Esophagus muscularis mucosa (tissue), 4 donors: ENCODE data around the gene SPTBN2. TPM values are rescaled to one million over a fixed set of nuclear protein-coding genes. Genes with fewer than 3 reads are reported as not detected.

Source experiments
- DNase-seq: peaks from one replicate; pipeline ENCODE4 v3.0.0-alpha.2; 2017; ENCODE audit errors: extremely low spot score
- H3K27ac ChIP-seq, 4 donors: fragments of 200-600 bp; sonication (generic); replicated peaks in 1 of 4; 1 replicate in 3 of 4; 2 replicates in 1 of 4; pipeline ENCODE4 v1.5.1; 2016 to 2019; ENCODE audit warnings: mild to moderate bottlenecking in 1 of 4
- H3K27me3 ChIP-seq, 4 donors: fragments of 200-600 bp; sonication (generic); one replicate each; pipeline versions ENCODE4 v1.5.1 to v1.6.0; 2016 to 2019
- H3K36me3 ChIP-seq, 4 donors: fragments of 200-600 bp; sonication (generic); one replicate each; pipeline ENCODE4 v1.5.1; 2016 to 2019
- H3K4me1 ChIP-seq, 4 donors: fragments of 200-600 bp; sonication (generic); one replicate each; pipeline ENCODE4 v1.5.1; 2016 to 2019
- H3K4me3 ChIP-seq, 4 donors: fragments of 200-600 bp; sonication (generic); 1 replicate in 2 of 4; 2 replicates in 2 of 4; pipeline ENCODE4 v1.5.1; 2016 to 2019; ENCODE audit warnings: mild to moderate bottlenecking in 4 of 4, moderate library complexity in 1 of 4
- H3K9me3 ChIP-seq, 4 donors: fragments of 200-600 bp; sonication (generic); 1 replicate in 3 of 4; 2 replicates in 1 of 4; pipeline ENCODE4 v1.5.1; 2016 to 2019
- EP300 ChIP-seq: sonication (generic); formaldehyde crosslinking; IDR thresholded peaks from one replicate; pipeline ENCODE4 v1.6.1; 2017; ENCODE audit warnings: antibody characterized with exemption
- POLR2A ChIP-seq: fragments of 450-650 bp; IDR thresholded peaks from one replicate; pipeline ENCODE4 v1.6.1; 2017; ENCODE audit warnings: antibody characterized with exemption, moderate library complexity, mild to moderate bottlenecking, low read depth
- POLR2AphosphoS5 ChIP-seq, 2 donors: sonication (generic); formaldehyde crosslinking; IDR thresholded peaks; one replicate each; pipeline ENCODE4 v1.6.1; 2017; ENCODE audit warnings: antibody characterized with exemption in 2 of 2
- WGBS: methylation state at CpG from one replicate; pipeline ENCODE4 v1.1.5; 2018; 5-methylcytosine and 5-hydroxymethylcytosine counted together
- intact Hi-C: fragments of 100-400 bp; cut with DNase I; formaldehyde crosslinking; loops from one replicate; pipeline ENCODE4 v1.15.1; 2023
- total RNA-seq, 4 donors: library from RNA; depleted of rRNA; stranded (reverse); fragments of >200 nt; gene quantifications; one replicate each; pipeline versions ENCODE4 v1.1.0 to v1.2.1, GENCODE V29; 2016
- TF ChIP-seq, protein P1 (sequence below), 3 experiments: fragments of 200-600 bp in 2 of 3; fragments of 450-650 bp in 1 of 3; sonication (generic) in 2 of 3; IDR thresholded peaks; one replicate each; pipeline ENCODE4 v1.5.1; 2017 to 2019; ENCODE audit warnings: antibody characterized with exemption in 3 of 3, mild to moderate bottlenecking in 2 of 3, moderate library complexity in 1 of 3

SPTBN2 gene
- total RNA-seq, 4 donors from 2014 or later: 3.3 to 12.5 (median 10.0) TPM

DNA sequence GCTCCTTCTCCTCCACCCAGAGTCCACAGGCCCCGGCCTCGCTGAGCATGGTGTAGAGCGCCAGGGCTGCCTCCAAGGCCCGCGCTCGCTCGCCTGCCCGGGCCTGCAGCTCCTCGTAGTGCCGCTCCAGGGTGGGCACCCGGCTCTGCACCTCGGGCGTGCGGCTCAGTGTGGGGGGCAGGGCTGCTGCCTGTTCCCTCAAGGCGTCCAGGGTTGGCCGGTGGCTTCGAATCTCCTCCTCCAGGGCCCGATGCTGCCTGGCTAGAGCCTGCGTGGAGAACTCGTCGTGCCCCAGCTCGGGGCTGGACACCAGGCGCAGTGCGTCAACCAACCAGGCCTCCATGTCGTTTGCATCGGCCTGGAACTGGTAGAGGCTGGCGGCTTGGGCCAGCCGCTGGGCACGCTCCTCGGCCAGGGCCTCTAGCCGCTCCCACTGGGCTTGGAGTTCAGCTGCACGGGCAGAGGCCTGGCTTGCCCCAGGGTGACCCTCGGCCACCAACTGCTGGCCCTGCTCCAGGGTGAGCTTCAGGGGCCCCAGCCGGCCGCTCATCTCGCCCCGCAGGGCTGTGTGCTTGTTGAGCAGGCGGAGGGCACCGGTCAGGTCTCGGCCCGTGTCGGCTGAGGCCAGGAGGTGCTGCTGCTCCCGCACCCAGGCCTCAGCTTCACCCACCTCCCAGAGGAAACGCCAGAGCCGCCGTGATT, 24.2 kb downstream of the SPTBN2 start:
- intact Hi-C loops: no loop called here
- DNase-seq: no peak
- no peak overlapping the region for H3K27ac ChIP-seq
- H3K4me3 ChIP-seq: no peak overlapping the region
- TF ChIP-seq, protein P1, sequence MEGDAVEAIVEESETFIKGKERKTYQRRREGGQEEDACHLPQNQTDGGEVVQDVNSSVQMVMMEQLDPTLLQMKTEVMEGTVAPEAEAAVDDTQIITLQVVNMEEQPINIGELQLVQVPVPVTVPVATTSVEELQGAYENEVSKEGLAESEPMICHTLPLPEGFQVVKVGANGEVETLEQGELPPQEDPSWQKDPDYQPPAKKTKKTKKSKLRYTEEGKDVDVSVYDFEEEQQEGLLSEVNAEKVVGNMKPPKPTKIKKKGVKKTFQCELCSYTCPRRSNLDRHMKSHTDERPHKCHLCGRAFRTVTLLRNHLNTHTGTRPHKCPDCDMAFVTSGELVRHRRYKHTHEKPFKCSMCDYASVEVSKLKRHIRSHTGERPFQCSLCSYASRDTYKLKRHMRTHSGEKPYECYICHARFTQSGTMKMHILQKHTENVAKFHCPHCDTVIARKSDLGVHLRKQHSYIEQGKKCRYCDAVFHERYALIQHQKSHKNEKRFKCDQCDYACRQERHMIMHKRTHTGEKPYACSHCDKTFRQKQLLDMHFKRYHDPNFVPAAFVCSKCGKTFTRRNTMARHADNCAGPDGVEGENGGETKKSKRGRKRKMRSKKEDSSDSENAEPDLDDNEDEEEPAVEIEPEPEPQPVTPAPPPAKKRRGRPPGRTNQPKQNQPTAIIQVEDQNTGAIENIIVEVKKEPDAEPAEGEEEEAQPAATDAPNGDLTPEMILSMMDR (IDR thresholded peaks at IDR 0.05): no peak
- TF ChIP-seq POLR2AphosphoS5 (IDR thresholded peaks at IDR 0.05): no peak
- H3K27me3 ChIP-seq: no peaks in the 10 kb centered on the region
- no peaks in the 10 kb centered on the region for H3K4me1 ChIP-seq
- peaks cover 0 to 6% (median 0%) of the 10 kb centered on the region in 4 donors for H3K36me3 ChIP-seq
- WGBS: 93% methylated on average over 16 of the region's 46 CpGs
- H3K9me3 ChIP-seq: peaks cover 0 to 7% (median under 1%) of the 10 kb centered on the region in 4 donors

DNA sequence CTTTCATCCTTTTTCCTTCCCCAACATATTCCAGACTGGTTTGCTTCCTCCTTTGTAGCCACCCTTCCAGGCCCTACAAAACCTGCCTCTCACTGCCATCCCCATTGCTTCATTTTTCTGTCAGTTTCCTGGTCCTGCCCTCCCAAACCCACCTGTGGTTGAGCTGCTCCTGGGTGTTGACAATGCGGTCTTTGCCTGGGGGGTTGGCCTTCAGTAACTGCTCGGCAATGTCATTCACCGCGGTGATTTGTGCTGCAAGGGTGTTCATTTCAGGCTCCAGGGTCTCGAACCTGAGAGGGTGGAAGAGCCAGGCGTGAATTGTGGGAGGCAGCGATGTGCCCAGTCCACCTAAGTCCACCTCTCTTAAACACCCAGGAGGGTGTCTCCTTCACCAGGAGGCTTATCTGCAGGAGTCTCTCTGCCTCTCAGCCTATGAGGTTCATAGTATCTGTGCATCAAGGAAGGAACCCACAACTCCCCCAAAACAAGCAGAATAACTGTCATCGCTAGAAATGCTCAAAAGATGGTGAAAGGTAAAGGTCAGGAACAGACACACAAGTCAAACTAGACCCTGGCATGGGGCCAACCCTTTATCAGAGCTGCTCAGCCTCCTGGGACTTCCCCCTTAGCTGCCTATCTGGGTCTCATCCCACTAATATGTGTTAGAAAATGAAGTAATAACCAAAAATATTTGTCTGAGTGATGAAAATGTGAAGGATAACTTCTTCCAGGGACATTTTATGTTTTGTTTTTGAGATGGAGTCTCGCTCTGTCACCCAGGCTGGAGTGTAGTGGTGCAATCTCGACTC, 27.4 kb downstream of the SPTBN2 start:
- TF ChIP-seq POLR2A (no peak), EP300 (no peak), POLR2AphosphoS5 (IDR thresholded peaks at IDR 0.05) (no peak)
- TF ChIP-seq, protein P1 (IDR thresholded peaks at IDR 0.05): no peak
- intact Hi-C loops: no loop called here
- WGBS: 89% methylated on average over 10 of the region's 10 CpGs

DNA sequence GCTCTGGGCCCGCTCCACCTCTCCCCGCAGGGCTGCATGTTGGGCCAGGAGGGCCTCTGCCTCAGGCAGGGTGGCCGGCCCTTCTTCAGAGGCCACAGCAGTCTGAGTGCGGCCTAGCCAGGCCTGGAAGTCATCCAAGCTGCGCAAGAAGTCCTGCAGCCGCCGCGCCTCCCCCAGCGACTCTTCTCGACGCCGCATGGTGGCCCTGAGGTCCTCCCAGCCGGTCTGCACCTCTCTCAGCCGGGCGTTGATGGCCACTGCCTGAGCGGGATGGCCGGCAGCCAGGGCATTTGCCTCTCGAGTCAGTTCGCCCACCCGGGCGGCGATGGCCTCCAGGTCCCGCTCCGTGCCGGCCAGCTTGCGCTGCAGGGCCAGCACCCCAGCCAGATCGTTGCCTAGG, 28.3 kb downstream of the SPTBN2 start:
- Histone ChIP-seq H3K27me3 (no peaks in the 10 kb centered on the region), H3K27ac (no peak overlapping the region), H3K9me3 (peaks cover 0 to 11% (median 6%) of the 10 kb centered on the region in 4 donors), H3K36me3 (no peaks in the 10 kb centered on the region), H3K4me3 (no peak overlapping the region), H3K4me1 (no peaks in the 10 kb centered on the region)
- TF ChIP-seq POLR2AphosphoS5 (IDR thresholded peaks at IDR 0.05) (no peak), POLR2A (no peak), EP300 (no peak)
- TF ChIP-seq, protein P1 (IDR thresholded peaks at IDR 0.05): no peak
- DNase-seq: no peak
- 96% methylated on average over 26 of the region's 27 CpGs for WGBS
- intact Hi-C loops: no loop called here

More for the DNA sequence above, 27.4 kb downstream of the SPTBN2 start:
- no peak for DNase-seq
- Histone ChIP-seq H3K27me3 (no peaks in the 10 kb centered on the region), H3K4me1 (no peaks in the 10 kb centered on the region), H3K9me3 (peaks cover 0 to 11% (median 6%) of the 10 kb centered on the region in 4 donors), H3K4me3 (no peak overlapping the region), H3K36me3 (no peaks in the 10 kb centered on the region), H3K27ac (no peak overlapping the region)

DNA sequence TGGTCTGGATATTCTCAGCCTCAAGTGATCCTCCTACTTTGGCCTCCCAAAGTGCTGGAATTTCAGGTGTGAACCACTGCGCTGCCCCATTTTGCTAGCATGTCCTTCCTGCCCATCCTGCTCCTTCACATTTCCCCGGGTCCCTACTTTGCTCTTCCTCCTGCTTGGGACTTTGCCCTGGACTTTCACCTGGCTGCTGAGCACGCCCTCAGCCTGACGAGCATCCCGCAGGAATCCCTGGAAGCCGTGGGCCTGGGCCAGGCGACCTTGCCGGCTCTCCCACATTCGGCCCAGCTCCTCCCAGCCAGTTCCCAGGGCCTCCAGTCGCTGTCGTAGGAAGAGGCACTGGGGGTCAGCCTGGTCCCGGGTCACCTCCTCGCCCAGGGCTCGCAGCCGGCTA, 28.7 kb downstream of the SPTBN2 start:
- 95% methylated on average over 10 of the region's 15 CpGs for WGBS
- Histone ChIP-seq H3K27me3 (no peaks in the 10 kb centered on the region), H3K4me1 (no peaks in the 10 kb centered on the region), H3K4me3 (no peak overlapping the region), H3K27ac (no peak overlapping the region), H3K9me3 (peaks cover 0 to 11% (median 6%) of the 10 kb centered on the region in 4 donors), H3K36me3 (no peaks in the 10 kb centered on the region)
- DNase-seq: no peak
- TF ChIP-seq POLR2A (no peak), POLR2AphosphoS5 (IDR thresholded peaks at IDR 0.05) (no peak), EP300 (no peak)
- TF ChIP-seq, protein P1 (IDR thresholded peaks at IDR 0.05): no peak
- intact Hi-C loops: no loop called here
